HG03432 (cell line): ENCODE data around the gene HEYL.
"Not testable (repeated sequence)": the region's sequence is repeated elsewhere in the genome, so short reads cannot be mapped to it uniquely, and the experiment has no call there.

Experiments
- ATAC-seq: cut with Tn5 transposase; IDR thresholded peaks from one replicate; pipeline ENCODE4 v1.9.1; 2021; ENCODE audit warnings: mild to moderate bottlenecking, moderate library complexity; ENCODE audit not compliant: unreplicated experiment

The HEYL gene

GRCh38 chr1:39613250-39613649 lies 26.2 kb downstream of the HEYL start:
- ATAC-seq = no peak

GRCh38 chr1:39609618-39610331 lies 29.7 kb downstream of the HEYL start:
- ATAC-seq = peak; percentile 56

GRCh38 chr1:39608921-39609320 lies 30.5 kb downstream of the HEYL start:
- ATAC-seq = no peak

GRCh38 chr1:39603677-39604076 lies 35.8 kb downstream of the HEYL start:
- ATAC-seq = not testable (repeated sequence)

- ATAC-seq = not testable (repeated sequence)
Measured at GRCh38 chr1:39601667-39602255, 37.7 kb downstream of the HEYL start.

- no peak for ATAC-seq
Measured at GRCh38 chr1:39596163-39596562, 43.3 kb downstream of the HEYL start.

GRCh38 chr1:39593386-39593785 lies 46.1 kb downstream of the HEYL start:
- no peak for ATAC-seq

- no peak for ATAC-seq
Measured at GRCh38 chr1:39592069-39592468, 47.4 kb downstream of the HEYL start.

- no peak for ATAC-seq
Measured at GRCh38 chr1:39590546-39590945, 48.9 kb downstream of the HEYL start.

GRCh38 chr1:39585933-39586332 lies 53.5 kb downstream of the HEYL start:
- no peak for ATAC-seq

- peak; percentile 58 for ATAC-seq
Measured at GRCh38 chr1:39576016-39576657, 63.3 kb downstream of the HEYL start.

GRCh38 chr1:39575191-39576015 lies 64.0 kb downstream of the HEYL start:
- no peak for ATAC-seq

GRCh38 chr1:39574646-39575045 lies 64.8 kb downstream of the HEYL start:
- ATAC-seq = no peak
